Measurements from ENCODE around the gene DRAXIN. TPM values are rescaled to one million over a fixed set of nuclear protein-coding genes. Genes with fewer than 3 reads are reported as not detected.

DRAXIN gene
- polyA plus RNA-seq, 1 of the 3 experiments (the other 2 are of a cell fraction), result 0.97 TPM

GRCh38 chr1:11752359-11753088, 61.0 kb downstream of the DRAXIN start:
- CTCF ChIA-PET, result interaction anchor here (1.1 kb wide), 2 partner anchors 33 to 88 kb away, joined by 3 read pairs; partner anchors contain the start of gene FBXO6
- POLR2A ChIA-PET, result no interaction called here

More at GRCh38 chr1:11752359-11753088, 61.0 kb downstream of the DRAXIN start:
- H3K4me1 ChIP-seq (ENCODE audit: control insufficient read depth in 1 of 2, insufficient read depth in 2 of 2, low read depth in 1 of 2, low read length in 1 of 2), result no peaks in the 10 kb centered on the region; a peak in 1 of 4 replicates
- H3K79me2 ChIP-seq (ENCODE audit: insufficient read depth), result no peaks in the 10 kb centered on the region
- no peak overlapping the region for H3K4me2 ChIP-seq
- H3K27ac ChIP-seq (ENCODE audit: low read depth in 2 of 2, low read length in 1 of 2), result no peak overlapping the region
- peaks cover 0 to 10% of the 10 kb centered on the region in 2 experiments for H3K36me3 ChIP-seq (replicated peaks in 1 of 2; ENCODE audit: control insufficient read depth in 1 of 2, insufficient read depth in 2 of 2, low read length in 1 of 2)
- DNase-seq, result no peak
- TF ChIP-seq RCOR1 (IDR thresholded peaks at IDR 0.05; ENCODE audit: low read length) (no peak), GATA2 (CRISPR knock-in tag; IDR thresholded peaks at IDR 0.05) (no peak), RAD21 (IDR thresholded peaks at IDR 0.05; ENCODE audit: low read length) (no peak), IRF3 (IDR thresholded peaks at IDR 0.05; ENCODE audit: low read depth, low read length) (no peak), RXRA (IDR thresholded peaks at IDR 0.05; ENCODE audit: borderline replicate concordance, low read depth) (no peak), USF1 (IDR thresholded peaks at IDR 0.05; ENCODE audit: borderline replicate concordance, low read depth) (no peak), EZH2phosphoT487 (IDR thresholded peaks at IDR 0.05; ENCODE audit: borderline replicate concordance, low read depth) (no peak), TEAD4 (IDR thresholded peaks at IDR 0.05; ENCODE audit: borderline replicate concordance, insufficient read depth) (no peak), EP300 (IDR thresholded peaks at IDR 0.05; ENCODE audit: borderline replicate concordance in 1 of 2, low read depth in 1 of 2, low read length in 1 of 2) (no peak), ZBTB33 (IDR thresholded peaks at IDR 0.05; ENCODE audit: borderline replicate concordance, low read depth) (no peak), JUND (IDR thresholded peaks at IDR 0.05) (no peak), ELF1 (IDR thresholded peaks at IDR 0.05) (no peak), MXI1 (IDR thresholded peaks at IDR 0.05; ENCODE audit: low read depth, low read length) (no peak)
- no peak overlapping the region for H3K4me3 ChIP-seq (ENCODE audit: low read depth in 2 of 2, low read length in 1 of 2)
- H3F3A ChIP-seq (replicated peaks; ENCODE audit: insufficient read depth), result no peaks in the 10 kb centered on the region
- WGBS (ENCODE audit: low lambda C conversion rate), result 73% methylated on average over 13 of the region's 17 CpGs
- H4K20me1 ChIP-seq (ENCODE audit: insufficient read depth), result no peaks in the 10 kb centered on the region
- no peaks in the 10 kb centered on the region for H3K9me2 ChIP-seq
- H3K9ac ChIP-seq, result no peak overlapping the region
- H2AFZ ChIP-seq (ENCODE audit: low read depth), result no peak overlapping the region
- H3K27me3 ChIP-seq (ENCODE audit: insufficient read depth), result no peaks in the 10 kb centered on the region
- H3K9me3 ChIP-seq, result no peaks in the 10 kb centered on the region

All from SK-N-SH (cell line).